Activated CD4-positive, alpha-beta T cell treated with anti-CD3 and anti-CD28 coated beads, Interleukin-2, Interleukin-6, amounts not matched to agents 100 ng/mL and 50 ng/mL, durations not matched to agents 16 hours and 8 hours (primary cell): ENCODE data around the gene CDKN2B.
"Not testable (repeated sequence)": the region's sequence is repeated elsewhere in the genome, so short reads cannot be mapped to it uniquely, and the experiment has no call there.

ENCODE experiments used
- DNase-seq: peaks from one replicate; pipeline ENCODE4 v3.0.0-alpha.2; 2020

CDKN2B gene, protein sequence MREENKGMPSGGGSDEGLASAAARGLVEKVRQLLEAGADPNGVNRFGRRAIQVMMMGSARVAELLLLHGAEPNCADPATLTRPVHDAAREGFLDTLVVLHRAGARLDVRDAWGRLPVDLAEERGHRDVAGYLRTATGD

DNA sequence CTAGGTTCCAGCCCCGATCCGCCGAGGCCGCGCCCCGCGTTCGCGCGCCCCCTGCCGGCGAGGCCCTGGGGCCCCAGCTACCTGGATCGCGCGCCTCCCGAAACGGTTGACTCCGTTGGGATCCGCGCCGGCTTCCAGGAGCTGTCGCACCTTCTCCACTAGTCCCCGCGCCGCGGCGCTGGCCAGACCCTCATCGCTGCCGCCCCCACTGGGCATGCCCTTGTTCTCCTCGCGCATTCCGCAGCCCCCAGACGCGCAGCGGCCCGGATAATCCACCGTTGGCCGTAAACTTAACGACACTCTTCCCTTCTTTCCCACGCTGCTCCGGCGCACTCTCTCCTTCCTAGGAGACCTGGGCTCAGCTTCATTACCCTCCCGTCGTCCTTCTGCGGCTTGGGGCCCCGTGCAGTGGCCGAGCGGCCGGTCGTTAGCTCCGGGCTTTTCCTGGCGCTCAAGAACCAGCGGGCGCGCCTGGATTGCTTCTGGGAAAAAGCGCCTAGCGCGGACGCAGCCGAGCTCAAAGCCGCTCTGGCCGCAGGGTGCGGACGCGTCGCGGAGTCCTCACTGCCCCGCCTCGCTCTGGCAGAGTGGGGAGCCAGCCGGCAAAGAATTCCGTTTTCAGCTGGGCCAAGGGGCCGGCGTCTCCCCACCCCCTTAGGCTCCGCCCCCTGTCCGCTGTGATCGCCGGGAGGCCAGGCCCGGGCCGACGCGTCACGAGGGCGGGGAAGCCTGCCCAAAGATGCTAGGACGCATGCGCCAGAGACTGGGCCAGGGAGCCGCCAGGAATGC lies at the start of gene CDKN2B:
TSS of gene CDKN2B (minus strand) at position 589 of the 789 bp plus-strand sequence. CDS start at position 237, 352 bp downstream.
- DNase-seq, result peak; percentile 88

DNA sequence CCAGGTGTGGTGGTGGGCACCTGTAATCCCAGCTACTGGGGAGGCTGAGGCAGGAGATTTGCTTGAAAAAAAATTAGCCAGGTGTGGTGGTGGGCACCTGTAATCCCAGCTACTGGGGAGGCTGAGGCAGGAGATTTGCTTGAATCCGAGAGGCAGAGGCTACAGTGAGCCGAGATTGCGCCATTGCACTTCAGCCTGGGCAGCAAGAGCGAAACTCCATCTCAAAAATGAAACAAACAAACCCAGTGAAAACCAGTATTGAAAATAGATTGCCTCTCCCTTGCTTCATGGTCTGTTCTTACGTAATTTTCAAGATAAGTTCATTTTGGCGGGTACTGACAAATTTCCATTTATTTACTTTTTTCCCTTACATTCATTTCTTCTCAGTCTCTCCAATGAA lies 48.9 kb upstream of the CDKN2B start:
- DNase-seq, result not testable (repeated sequence)

DNA sequence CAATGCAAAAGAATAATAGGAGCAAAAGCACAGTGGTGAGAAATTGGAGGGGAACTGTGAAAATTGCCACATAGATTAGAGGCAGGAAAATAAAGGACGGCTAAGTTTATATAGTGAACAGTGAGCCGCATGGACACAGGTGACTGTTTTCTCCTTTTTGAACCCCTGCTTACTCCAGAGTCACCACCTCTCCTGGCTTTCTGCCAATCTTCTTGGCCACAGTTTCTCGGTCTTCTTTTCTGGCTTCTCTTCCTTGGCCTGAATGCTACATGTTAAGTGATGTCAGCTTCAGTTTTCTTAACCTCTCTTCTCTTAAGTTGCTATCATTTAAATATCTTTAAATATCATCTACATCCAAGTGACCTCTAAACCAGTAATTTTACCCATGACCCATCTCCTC lies 47.3 kb upstream of the CDKN2B start:
- DNase-seq, result no peak

DNA sequence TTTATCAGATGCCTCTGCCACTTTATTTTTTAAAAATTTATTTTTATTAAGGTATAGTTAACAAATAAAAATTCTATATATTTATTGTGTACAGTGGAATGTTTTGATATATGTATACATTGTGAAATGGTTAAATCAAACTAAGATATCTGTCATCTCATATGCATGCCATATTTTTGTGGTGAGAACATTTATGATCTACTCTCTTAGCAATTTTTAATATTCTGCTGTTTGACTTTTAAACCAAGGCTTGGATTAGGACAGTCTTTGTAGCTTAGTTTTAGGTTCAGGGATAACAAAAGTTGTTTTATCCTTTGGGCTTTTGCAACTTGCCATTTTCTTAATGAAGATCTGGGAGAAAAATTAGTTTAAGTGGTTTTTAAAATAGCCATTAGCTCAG lies 46.0 kb upstream of the CDKN2B start:
- DNase-seq, result no peak

DNA sequence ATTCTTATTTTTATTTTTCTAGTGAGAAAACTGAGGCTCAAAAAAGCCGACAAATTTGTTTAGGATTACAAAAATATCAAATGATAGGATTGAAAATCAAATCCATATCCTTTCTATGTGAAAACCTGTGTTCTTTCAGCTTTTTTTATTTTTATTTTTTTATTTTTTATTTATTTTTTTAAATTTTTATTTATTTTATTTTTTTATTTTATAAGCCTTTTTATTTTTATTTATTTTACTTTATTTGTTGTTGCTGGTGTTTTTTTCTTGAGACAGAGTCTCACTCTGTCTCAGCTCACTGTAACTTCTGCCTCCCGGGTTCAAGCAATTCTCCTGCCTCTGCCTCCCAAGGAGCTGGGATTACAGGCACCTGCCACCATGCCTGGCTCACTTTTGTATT lies 45.4 kb upstream of the CDKN2B start:
- no peak for DNase-seq

DNA sequence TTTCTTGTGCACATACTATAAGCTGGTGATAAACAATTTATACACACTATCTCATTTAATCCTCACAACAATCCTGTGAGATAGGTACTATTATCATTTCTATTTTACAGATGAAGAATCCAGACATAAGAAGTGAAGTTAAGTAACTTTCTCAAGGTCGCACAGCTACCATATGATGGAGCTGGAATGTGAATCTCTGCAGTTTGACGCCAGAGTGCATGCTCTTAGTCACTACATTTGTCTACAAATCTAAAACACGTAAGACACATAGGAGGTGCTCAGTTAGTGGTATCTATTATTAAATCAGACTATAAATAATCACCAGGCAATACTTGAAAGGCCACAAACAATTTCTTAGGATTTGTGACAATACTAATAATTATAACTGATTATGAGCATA lies 45.0 kb upstream of the CDKN2B start:
- no peak for DNase-seq

DNA sequence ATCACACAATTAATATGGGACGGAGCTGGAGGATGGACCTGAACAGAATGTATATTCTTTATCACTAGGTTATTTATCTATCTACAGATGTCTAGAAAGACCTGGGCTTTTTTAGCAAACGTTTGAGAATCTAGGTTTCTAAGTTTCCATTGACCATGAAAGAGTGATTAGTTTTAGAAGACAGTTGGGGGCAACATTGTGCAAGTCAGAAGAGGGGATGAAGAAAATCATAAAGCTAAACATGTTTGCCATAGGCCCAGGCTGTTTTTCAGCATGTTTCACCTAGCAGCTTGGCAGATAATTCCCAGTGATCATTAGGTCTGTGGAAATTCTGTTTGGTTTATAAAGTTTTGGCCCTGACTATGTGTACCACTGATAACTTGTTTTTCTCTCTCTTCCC lies 44.1 kb upstream of the CDKN2B start:
- DNase-seq, result no peak

DNA sequence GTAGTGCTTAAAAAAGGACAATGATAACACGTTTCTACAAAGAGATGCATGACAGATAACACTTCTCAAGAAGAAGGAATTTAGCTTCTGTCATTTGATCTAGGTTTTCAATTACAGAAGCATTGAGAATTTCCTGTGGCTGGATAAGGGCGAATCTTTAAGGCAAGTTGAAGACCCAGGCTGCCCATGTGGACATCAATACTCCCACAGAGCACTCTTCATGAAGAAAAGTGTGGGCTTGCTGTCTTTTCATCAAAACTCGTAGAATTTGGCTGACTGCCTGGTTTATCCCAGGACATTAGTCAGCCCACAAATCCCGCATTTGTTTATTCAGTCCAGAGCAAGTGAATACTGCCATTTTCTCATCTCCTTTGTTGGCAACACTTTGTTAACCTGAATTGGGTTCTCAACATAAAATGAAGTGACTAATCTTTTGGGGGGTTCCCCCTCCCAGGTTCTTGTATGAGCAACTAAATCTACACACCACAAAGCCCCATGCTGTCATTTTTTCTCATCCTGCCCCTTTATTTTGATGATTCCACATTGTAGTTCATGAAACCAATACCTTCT lies 43.4 kb upstream of the CDKN2B start:
- peak; percentile 60 for DNase-seq

DNA sequence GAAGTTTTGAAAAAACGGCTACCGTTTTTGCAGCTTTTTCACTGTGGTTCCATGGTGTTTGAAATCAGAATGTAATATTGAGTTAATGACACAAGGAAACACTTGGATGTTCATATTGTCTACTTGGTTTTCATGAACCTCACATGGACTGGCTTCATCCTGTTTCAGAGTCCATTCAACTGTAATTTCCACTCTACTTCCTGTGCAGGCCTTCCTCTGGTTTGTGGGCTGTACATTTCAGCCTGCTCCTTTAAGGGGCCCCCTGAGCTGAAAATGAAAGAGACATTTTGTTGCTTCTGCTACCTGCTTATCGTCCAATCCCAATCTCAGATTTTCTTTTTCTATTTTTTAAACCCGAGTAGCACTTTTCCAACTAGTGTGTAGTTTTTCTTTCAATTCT lies 41.8 kb upstream of the CDKN2B start:
- DNase-seq, result peak; percentile 24

DNA sequence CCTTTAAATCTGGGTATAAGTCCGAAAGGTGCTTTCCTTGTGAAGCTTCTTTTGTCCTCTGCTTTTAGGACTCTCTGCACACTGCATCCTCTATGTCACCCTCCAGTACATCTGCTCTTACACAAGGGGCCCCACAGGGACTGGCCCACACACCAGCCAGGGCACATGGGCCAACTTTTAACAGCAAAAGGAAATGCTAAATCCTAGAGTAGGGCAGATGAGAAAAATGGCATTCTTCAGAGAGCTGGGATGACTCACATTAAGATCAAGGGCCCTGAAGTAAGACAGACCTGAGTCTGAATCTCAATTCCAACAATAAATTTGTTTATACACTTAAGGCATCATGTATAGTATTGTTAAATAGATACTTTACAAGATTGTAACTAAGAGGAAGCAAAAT lies 40.3 kb upstream of the CDKN2B start:
- DNase-seq, result no peak

DNA sequence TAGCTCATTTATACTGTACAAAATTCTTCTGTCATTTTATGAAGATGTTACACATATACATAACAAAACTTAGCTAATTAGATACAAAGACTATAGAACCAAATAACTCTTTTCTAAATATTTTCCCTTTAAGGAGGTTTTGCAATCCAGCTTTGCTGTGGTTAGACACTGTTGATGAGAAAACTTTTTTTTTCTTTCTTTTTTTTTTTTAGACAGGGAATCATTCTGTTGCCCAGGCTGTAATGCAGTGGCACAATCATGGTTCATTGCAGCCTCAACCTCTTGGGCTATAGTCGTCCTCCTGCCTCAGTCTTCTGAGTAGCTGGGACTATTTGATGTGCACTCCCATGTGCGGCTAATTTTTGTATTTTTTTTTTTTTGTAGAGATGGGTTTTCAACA lies 38.5 kb upstream of the CDKN2B start:
- DNase-seq, result no peak

DNA sequence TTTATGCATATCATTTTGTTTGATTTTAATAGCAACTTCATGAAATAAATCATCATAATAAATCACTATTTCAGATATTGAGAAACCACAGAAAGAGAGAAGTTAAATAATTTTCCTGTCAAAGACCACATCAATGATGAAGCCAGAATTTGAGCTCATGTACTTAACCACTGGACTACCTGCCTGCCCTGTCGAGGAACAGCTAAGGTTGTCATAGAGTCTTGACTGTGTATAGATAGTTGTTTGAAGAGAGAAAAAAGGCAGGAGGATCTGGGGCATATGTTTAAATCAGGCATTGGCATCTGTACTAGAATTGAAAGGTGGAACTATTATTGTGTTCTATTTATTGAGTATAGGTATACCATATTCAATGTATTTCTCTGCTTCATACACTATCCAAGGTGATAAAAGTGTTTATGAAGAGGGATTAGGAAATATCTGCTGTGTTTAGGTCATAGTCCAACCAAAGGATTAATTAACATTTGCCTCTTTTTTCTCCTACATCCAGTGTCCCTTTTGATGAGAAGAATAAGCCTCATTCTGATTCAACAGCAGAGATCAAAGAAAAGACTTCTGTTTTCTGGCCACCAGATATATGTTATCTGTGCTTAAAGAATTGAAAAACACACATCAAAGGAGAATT lies 37.3 kb upstream of the CDKN2B start:
- DNase-seq, result no peak

DNA sequence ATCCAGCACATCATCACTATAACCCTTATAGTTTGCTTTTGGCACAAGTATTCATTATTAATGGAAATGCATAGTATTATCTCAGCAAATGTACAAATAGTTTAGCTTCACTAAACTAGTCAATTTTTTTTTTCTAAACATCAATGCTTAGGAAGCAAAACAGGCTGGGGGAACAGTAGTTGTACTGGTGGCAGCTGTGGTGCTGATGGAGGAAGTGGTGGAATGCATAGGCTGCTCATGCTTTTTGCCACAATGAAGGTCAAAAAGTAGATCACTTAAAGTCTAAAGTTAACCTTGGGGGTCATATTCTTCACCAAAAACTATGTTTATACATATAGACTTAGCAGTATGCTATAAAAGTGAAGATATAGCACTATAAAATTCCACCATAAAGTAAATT lies 36.3 kb upstream of the CDKN2B start:
- no peak for DNase-seq

DNA sequence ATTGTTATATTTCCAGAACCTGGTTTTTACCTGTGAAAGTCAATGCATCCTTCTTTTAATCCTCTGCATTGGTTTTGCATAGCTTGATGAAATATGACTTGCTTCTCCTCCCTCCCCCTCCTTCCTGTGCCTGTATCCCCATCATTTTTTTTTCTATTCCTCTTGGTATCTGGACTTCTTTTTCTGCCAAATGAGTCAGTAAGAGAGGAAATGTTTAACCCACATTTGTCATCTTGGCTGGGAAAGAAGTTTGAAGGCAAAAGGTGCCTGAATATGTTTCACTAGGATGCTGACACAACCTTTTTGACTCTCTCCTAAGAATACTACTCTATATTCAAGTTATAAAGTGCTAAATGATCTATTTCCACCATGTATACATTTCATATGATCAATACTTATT lies 35.5 kb upstream of the CDKN2B start:
- no peak for DNase-seq

DNA sequence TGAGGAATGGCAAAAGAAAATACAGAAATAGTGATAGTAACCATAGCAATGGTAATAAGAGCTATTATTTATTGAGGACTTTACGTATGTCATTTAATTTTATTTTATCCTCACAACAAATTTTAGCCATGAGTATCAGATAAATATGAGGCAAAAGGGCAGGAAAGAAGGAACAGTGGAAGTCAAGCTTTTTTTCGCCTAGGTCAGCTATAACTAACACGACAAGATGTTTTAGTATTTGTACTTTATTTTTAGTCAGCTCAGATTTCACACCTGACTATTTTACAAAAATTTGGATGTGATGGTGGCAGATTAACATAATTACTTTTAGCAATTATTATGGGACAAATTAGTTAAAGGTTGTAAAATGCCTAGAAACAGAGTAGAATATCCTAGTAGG lies 34.8 kb upstream of the CDKN2B start:
- no peak for DNase-seq

DNA sequence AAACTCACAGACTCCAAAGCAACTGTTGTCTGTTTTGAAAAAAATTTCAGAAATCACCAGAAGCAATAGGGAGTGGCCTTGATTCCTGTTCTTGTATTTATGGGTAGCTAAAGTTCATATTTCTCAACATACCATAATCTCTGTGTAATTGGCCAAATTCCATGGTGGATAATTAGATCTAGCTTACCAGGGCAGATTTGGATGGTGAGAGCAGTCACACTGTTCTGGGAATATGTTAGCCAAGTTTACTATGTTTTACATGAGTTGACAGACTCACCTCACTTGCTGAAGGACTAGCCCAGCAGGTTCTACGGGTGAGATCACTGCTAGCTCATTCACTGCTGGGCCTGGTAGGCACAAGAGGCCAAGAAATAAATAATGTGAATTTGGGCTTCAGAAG lies 32.7 kb upstream of the CDKN2B start:
- DNase-seq, result no peak

DNA sequence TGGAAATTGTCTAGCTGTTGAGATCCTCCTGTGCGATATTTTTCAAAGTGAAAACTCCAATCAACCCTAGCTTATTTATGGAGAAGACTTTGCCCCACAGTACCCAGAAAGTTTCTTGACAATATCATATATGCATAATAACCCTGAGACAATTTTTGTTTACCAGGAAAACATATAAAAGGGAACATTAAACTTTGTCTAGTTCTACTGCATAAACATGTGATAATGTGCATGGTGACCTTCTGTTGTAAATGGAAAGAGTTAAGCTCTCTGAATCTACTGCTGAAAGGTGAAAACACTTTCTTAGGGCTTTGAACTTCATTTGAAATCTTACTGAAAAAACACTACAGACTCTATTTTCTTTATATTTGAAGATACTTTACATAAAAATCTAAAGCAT lies 32.2 kb upstream of the CDKN2B start:
- DNase-seq, result no peak

DNA sequence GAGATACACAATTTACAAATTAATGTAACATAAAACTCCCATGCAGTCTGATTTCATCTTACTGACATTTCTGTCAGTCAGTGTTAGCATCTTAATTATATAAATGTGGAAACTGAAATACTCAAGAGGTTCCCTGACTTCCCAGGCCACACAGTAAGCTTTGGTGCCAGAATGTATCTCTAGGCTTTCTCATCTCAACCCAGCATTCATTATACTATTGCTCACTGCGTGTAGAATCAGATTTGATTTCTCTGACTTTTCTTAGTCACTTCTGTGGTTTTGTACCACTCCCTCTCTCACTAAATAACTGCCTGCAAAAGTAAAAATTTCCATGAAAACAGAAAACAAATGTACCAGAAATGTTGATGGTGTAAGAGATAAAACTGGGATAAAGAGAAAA lies 31.7 kb upstream of the CDKN2B start:
- no peak for DNase-seq

DNA sequence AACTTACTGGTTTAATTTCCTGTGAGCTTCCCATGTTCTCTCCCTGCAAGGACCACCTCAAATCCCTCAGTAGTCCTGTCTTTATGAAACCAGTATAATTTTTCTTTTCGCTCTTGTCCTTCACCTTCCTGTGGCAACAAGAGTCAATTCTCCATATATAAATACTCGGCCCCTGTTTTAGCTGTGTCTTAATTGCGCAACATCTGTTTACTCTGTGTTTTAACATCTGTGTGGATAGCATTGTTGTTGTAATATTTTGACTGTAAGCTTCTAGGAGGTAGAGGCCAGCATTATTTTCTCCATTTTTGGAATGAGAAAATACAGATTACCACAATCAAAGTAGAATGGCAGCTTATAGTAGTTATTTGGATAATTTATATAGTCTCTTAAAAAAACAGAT lies 30.2 kb upstream of the CDKN2B start:
- DNase-seq, result no peak

DNA sequence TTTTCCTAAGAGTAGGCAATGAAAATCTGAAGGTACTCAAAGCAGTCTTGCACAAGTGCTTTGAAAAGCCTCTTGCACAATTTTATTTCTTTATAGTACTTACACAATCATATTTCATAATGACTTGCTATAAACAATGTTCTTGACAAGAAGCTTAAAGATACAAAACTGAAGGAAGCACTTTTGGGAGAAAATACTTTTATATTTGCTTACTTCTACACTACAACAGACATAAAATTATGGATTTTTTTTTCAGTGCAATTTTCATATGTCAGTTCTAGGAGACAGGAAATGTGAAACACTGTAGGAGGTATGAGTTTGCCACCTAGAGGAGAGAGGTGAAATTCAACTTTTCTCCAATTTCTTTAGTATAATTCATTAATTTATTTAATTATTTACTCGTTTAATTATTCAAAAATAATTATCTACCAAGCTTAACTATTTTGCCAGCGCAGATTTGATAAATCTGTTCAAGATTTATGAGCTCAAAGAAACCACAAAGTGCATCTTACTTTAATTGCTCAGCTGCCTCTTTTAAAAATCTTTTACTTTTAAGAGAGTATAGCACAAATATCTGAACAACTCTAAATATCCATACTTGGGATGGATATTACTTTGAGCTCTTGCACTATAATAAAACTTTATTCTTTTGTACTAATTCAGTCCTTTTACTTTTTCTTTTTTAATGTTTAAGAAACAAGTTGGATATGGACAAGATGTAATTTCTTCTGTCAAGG lies 29.0 kb upstream of the CDKN2B start:
- no peak for DNase-seq

DNA sequence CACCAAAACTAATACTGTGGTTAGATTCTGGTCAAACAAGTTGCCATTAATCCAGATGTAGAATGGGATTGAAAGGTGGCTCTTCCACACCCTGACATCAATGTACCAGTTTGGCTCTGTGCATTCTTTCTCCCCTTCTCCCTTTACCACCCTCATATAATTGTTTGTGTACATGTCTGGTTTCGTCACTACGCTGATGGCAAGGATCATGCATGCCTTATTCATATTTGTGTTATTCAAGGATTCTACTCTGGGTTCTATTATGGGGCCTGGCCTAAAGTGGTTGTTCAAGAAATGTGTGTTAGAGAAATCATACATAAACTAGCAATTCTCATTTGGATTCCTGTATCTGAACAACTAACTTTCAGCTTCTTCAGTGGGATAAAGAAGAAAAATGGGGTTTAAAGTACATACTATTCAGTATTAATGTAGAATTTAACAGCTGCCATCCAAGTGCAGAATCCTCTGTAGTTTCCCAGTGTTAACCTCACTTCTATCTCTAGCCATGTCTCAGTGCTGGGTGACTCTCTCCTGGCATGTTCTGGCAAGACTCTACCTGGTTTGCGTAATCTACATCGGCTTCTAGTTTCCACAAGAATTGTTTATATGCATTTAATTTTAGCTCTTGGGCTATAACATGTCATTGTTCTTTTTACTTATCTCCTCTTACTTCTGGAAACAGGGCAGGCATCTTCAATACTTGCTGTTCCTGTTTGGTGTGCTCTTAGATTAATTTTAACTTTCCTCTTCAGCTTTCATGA lies 27.9 kb upstream of the CDKN2B start:
- DNase-seq, result no peak

DNA sequence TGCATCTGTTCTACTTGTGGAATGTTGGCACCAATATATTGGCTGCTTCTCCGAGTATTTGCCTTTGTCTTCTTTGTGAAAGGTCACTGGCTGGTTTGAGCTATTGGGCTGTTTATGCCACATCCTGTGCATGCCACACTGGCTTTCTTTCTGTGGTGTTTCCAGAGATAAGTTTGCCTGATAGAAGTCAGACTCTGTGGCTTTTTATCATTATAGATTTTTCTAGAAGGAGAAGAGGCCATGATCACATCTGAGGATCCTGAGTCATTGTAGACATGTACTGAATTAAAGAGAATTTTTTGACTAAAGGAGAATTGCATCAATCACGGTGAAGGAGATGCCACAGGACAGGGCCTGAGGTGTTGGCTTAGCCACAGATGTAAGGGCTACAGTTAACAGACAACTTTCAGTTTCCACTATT lies 26.5 kb upstream of the CDKN2B start:
- DNase-seq, result peak; percentile 12
